ENCODE data around the gene CLDN5.

DNA sequence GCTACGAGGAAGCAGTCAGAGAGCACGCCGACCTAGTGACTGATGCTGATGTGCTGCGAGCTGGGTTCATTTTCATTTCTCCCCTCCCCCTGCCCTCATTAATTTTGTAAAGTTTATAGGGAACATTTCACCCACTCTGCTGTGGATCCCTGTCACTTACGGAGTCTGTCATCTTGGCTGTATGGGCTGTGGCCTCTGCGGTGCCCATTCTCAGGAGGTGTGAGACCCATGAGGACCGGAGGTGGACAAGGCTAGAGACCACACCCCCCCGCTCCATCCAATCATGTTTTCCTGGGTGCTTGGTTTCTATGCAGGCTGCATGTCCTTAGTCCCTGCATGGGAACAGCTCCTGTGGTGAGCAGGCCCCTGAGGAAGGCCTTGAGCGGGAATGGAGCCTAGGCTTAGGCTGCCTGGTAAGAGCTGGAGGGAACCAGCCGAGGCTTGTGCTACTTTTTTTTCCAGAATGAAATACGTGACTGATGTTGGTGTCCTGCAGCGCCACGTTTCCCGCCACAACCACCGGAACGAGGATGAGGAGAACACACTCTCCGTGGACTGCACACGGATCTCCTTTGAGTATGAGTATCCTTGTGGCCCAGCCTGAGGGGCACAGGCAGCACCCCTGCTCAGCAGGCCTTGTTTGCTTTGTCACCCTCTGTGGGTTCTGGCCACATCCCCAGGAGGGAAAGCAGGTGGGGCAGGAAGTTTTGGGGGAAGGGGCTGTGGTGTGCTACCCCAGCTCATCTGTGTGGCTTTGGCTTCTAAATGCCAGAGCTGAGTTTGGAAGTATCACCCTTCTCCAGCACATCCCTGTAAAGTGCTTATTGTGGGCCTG is 19.1 kb downstream of the CLDN5 start:
- TF ChIP-seq, protein P1, sequence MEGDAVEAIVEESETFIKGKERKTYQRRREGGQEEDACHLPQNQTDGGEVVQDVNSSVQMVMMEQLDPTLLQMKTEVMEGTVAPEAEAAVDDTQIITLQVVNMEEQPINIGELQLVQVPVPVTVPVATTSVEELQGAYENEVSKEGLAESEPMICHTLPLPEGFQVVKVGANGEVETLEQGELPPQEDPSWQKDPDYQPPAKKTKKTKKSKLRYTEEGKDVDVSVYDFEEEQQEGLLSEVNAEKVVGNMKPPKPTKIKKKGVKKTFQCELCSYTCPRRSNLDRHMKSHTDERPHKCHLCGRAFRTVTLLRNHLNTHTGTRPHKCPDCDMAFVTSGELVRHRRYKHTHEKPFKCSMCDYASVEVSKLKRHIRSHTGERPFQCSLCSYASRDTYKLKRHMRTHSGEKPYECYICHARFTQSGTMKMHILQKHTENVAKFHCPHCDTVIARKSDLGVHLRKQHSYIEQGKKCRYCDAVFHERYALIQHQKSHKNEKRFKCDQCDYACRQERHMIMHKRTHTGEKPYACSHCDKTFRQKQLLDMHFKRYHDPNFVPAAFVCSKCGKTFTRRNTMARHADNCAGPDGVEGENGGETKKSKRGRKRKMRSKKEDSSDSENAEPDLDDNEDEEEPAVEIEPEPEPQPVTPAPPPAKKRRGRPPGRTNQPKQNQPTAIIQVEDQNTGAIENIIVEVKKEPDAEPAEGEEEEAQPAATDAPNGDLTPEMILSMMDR (IDR thresholded peaks at IDR 0.05 in 4 of 5, conservative IDR thresholded peaks at IDR 0.05 in 1 of 5): no peak
- TF ChIP-seq POLR2A (IDR thresholded peaks at IDR 0.05): no peak
